NCI-H2029 (cell line): ENCODE data around the gene SFXN5.
"Not testable (repeated sequence)": the region's sequence is repeated elsewhere in the genome, so short reads cannot be mapped to it uniquely, and the experiment has no call there.

Source experiments
- DNase-seq: peaks from one replicate; lab custom pipeline; 2025; lab: John Stamatoyannopoulos, UW

SFXN5 gene

DNA sequence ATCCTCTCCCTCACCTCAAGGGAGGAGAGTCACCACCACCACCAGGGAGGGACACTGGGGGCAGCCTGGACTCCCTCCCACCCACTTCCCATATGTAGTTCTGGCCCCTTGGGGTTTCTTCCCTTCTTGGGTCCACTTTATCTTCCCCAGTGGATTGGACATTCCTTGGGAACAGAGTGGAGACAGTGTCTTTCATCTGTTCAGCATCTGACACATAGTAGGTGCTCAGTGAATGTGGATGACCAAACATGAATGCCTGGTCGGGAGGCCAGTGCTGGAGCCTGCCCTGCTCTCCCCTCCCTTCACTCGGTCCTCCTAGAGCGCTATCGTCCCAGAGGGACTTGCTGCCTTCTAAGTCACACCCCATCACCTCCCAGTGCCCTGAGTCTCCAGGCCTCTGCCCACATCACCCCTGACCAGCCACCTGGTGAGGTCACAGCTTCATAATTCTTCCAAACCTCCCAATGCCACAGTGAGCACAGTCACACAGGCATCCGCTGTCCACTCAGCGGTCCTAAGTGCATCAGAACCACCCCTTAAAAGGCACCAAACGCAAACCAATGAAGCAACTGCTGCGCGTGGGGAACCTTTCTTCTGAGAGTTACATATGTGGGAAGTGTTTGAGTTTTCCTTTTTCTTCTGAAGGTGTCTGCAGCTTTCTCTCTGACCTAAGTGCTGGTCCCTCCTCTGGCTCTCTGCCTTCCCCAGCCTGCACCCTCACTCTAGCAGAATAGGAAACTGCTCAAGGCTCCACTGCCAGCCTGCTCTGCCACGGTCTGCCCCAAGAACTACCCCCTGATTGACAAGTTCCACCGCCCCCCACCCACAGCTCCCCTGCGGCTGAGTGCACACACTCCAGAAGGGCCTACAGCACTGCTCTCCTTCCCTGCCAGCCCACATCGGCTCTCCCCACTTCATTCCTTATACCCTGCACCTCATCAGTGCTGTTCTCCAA lies 7.2 kb upstream of the SFXN5 start:
- no peak for DNase-seq

DNA sequence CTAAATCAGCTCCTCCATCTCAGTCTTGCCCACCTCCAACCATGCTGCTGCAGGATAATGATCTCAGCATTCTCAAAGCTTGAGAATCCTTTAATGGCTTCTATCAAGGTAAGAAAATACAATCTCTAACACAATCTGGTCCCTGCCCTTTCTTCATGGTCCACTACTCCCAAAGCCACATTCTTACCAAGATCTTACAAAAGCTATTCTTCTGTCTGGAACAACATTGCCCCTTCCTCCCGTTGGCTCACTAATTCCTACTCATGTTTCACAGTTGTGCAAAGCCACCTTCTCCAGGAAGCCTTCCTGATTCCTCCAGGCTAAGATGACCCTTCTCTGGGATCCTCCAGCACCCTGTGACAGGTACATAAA lies 5.9 kb upstream of the SFXN5 start:
- no peak for DNase-seq

GRCh38 chr2:73076701-73077423 lies 5.3 kb upstream of the SFXN5 start:
- DNase-seq = no peak

- no peak for DNase-seq
These were observed 4.2 kb upstream of the SFXN5 start for GRCh38 chr2:73075477-73076373.

GRCh38 chr2:73074110-73075069 lies 2.9 kb upstream of the SFXN5 start:
- DNase-seq = no peak

DNA sequence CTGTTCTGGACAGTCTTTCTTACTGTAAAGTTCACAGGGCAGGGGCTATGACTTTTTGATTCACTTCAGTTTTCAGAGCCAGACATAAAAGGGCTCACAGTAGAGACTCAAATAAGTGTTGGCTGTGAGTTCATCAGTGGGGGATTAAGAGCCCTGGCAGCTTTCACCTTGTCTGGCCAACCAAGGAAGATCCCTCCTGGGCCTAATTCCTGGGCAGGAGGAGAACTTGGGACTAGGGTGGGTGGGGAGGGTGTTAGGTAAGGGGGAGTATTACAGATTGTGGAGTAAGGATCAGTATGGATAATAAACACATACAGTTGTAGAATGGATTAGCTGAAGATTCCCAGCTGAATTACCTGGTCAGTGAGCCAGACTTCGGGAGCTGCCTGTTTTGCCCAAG lies 904 bp upstream of the SFXN5 start:
- DNase-seq = no peak

GRCh38 chr2:73072129-73072395 lies 550 bp upstream of the SFXN5 start:
- DNase-seq = no peak

DNA sequence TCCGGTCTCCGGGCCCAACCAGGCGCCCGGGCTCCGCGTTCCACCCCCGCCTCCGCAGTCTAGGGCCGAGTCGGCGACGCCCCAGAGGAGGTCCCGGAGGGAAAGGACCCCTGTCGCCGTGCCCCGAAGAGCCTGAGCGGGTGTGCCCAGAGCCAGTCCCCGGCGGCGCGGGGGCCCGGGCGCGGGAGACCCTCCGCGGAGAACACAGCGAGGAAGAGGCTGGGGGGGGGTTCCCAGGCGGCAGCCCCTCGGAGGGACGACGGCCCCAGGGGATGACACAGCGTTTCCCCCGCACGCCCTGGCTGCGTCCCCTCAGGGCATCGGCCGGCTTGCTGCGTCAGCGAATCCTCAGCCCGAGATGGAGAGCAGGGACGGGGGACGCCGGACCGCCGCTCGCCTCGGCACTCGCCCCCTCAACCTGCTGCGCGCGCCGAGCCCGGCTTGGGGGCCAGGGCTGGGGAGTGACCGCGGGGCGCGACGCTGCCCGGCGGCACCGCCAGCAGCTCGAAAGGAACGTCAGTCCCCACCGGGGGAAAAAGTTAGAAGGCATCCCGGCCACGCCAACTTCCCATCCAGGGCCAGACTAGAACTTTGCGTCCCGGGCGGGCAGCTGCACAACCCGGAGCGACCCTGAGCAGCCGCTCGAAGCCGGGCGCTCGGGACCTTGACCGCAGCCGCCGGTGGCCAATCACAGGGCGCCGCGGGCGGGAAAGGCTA lies 711 bp downstream of the SFXN5 start:
- DNase-seq = no peak

- no peak for DNase-seq
These were observed 1.5 kb downstream of the SFXN5 start for GRCh38 chr2:73069855-73070642.

DNA sequence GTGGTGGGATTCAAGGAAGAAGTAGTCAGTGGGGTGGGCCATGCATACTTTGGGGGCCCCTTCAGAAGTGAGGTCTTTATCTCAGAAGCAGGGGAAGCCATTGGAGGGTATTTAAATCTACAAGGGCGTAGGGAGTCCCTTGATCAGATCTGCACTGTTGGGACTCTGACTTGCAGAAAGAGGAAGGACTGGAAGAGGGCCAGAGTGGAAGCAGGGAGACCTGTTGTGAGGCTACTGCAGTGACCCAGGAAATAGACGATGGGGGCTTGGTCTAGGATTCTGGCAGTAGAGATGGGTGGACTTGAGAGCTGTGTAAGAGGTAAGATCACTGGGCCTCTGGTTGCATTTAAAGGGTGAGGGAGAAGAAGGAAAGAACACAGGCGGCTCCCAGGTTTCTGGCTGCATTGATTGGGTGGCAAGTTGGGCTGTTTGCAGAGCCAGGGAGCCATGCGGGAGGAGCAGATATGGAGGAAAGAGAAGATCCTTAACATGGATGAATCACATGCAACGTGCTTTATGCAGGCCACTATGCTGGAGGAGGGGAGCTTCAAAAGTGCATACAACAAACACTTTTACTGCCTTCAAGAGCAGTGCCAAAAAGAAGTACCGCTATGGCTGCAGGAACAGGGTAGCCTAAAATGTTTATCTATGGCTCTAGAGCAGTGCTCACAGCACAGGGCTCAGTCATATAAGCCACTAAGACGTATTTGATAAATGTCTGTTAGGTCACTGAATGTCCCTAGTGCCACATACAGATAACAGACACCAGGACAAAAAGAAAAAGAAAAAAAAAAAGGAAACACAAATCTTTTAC lies 2.3 kb downstream of the SFXN5 start:
- no peak for DNase-seq

DNA sequence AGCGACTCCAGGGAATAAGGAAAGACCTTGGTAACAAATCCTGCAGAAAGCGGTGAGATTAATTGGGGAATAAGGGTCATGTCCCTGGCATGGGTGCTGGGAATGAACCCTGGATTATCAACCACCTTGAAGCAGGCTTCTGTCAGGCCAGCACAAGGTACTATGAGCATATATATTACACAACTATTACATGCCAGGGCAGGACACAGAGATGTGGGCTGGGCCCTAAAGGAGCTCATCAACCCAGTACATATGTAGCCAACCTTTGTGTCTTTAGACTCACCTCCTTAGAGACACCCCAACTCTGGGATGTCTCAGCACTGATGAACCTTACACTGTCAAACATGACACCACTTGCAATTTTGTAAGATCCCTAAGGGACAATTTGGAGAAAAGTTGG lies 3.4 kb downstream of the SFXN5 start:
- DNase-seq = no peak

GRCh38 chr2:73067043-73067442 lies 4.5 kb downstream of the SFXN5 start:
- DNase-seq = no peak

GRCh38 chr2:73065070-73065469 lies 6.4 kb downstream of the SFXN5 start:
- not testable (repeated sequence) for DNase-seq

DNA sequence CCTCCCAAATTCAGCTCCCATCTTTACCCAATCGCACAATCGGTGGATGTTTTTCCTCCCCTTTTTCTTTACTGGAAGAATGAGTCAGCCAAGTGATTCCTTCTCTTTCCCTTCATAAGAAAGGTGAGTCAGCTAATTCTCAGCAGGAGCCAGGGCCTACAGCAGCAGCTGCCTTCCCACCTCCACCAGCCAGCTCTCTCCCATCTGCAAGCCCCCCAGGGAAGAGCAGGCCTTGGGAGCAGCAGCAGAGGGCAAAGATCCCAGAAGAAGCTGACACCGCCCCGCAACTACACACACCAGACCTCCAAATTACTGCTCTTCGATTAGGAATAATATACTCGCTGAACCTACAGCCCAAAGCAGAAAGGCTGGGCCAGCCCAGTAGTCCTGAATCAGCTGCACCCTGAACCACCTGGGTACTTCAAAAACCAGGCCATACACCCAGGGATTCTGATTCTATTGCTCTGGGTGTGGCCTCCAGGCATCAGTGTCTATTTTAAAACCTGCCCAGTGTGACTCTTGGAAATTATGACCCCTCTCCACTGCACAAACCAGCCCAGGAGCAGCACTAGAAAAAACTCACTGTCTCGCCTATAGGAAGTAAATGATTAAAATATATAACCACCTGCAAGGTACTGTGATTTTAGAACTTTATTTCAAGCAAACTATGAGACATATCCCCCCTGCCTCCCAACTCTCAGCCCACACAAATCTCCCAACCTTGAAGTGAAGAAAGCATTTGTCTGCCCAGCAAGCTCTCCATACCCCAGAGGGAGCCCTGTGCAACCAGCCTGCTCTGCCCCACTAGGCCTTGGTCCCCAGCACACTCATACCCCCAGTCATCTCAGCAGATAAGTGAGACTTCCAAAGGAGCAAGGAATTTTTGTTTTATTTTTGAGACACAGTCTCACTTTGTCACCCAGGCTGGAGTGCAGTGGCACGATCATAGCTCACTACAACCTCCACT lies 7.3 kb downstream of the SFXN5 start:
- DNase-seq = no peak

GRCh38 chr2:73063472-73063871 lies 8.0 kb downstream of the SFXN5 start:
- no peak for DNase-seq

- no peak for DNase-seq
These were observed 12.4 kb downstream of the SFXN5 start for GRCh38 chr2:73059106-73059505.

GRCh38 chr2:73054980-73055379 lies 16.5 kb downstream of the SFXN5 start:
- DNase-seq = no peak
